ENCODE data around the gene MED27. TPM values are rescaled to one million over a fixed set of nuclear protein-coding genes. Genes with fewer than 3 reads are reported as not detected.
A peak's percentile ranks its signal among the peaks of the same experiment; 100 is the strongest.

The MED27 gene
- total and polyA plus RNA-seq, 2 of the 13 experiments (the other 11 are each of a cell fraction or from before 2014, with no cell fraction given) = 16.9 to 19.0 TPM

DNA sequence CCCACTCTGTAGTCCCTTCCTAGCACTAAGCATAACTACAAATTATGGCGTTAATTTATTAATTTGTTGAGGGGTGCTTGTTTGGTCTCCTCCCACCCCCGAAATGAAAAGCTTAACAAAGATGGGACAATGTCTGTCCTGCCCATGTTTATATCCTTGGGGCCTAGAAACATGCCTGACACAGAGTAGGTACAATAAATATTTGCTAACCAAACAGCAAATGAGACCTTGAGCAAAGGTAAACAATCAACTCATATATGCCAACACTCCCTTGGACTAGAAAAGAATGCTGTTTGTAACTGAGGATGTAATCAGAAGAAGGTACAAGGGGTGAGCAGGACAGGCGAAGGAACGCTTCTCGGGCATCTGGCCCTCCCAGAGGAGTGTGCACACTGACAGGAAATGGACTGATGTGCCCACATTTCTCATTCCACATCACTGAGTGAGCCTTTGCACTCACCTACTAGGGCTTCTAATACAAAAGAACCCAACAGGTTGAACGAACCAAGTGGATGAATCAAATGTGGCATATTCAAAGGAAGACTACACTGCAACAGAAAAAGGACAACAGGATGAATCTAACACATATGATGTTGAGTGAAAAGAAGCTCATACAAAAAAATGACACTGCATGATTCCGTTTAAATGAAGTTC, 66.8 kb downstream of the MED27 start (continued):
- TF ChIP-seq, protein P1, sequence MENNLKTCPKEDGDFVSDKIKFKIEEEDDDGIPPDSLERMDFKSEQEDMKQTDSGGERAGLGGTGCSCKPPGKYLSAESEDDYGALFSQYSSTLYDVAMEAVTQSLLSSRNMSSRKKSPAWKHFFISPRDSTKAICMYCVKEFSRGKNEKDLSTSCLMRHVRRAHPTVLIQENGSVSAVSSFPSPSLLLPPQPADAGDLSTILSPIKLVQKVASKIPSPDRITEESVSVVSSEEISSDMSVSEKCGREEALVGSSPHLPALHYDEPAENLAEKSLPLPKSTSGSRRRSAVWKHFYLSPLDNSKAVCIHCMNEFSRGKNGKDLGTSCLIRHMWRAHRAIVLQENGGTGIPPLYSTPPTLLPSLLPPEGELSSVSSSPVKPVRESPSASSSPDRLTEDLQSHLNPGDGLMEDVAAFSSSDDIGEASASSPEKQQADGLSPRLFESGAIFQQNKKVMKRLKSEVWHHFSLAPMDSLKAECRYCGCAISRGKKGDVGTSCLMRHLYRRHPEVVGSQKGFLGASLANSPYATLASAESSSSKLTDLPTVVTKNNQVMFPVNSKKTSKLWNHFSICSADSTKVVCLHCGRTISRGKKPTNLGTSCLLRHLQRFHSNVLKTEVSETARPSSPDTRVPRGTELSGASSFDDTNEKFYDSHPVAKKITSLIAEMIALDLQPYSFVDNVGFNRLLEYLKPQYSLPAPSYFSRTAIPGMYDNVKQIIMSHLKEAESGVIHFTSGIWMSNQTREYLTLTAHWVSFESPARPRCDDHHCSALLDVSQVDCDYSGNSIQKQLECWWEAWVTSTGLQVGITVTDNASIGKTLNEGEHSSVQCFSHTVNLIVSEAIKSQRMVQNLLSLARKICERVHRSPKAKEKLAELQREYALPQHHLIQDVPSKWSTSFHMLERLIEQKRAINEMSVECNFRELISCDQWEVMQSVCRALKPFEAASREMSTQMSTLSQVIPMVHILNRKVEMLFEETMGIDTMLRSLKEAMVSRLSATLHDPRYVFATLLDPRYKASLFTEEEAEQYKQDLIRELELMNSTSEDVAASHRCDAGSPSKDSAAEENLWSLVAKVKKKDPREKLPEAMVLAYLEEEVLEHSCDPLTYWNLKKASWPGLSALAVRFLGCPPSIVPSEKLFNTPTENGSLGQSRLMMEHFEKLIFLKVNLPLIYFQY (CRISPR knock-in tag; IDR thresholded peaks at IDR 0.05; ENCODE audit: borderline replicate concordance) = no peak
- TF ChIP-seq GATAD2A (CRISPR knock-in tag; IDR thresholded peaks at IDR 0.05) (peak; percentile 87), ZNF713 (CRISPR knock-in tag; IDR thresholded peaks at IDR 0.05) (no peak), ZNF549 (CRISPR knock-in tag; IDR thresholded peaks at IDR 0.05) (no peak), ZNF484 (CRISPR knock-in tag; IDR thresholded peaks at IDR 0.05; ENCODE audit: borderline replicate concordance, low read depth) (no peak), ZNF674 (CRISPR knock-in tag; IDR thresholded peaks at IDR 0.05; ENCODE audit: low read depth) (no peak), FOXP1 (IDR thresholded peaks at IDR 0.05) (0 out of 2 replicates have a peak, but pooled peaks have one; percentile 37), FOXP1 (CRISPR knock-in tag; IDR thresholded peaks at IDR 0.05) (peak; percentile 91), ZNF83 (CRISPR knock-in tag; IDR thresholded peaks at IDR 0.05; ENCODE audit: borderline replicate concordance) (no peak), AGO1 (IDR thresholded peaks at IDR 0.05; ENCODE audit: low read depth, low read length, poor library complexity, severe bottlenecking) (no peak), THAP11 (CRISPR knock-in tag; IDR thresholded peaks at IDR 0.05) (no peak), ZNF773 (CRISPR knock-in tag; IDR thresholded peaks at IDR 0.05; ENCODE audit: borderline replicate concordance) (no peak), ZNF552 (CRISPR knock-in tag; IDR thresholded peaks at IDR 0.05; ENCODE audit: borderline replicate concordance) (no peak), CBFB (CRISPR knock-in tag; IDR thresholded peaks at IDR 0.05) (no peak), ZNF263 (CRISPR knock-in tag; IDR thresholded peaks at IDR 0.05) (no peak), ZNF468 (CRISPR knock-in tag; IDR thresholded peaks at IDR 0.05) (no peak), NFRKB (IDR thresholded peaks at IDR 0.05) (no peak), FOXK1 (CRISPR knock-in tag; IDR thresholded peaks at IDR 0.05; ENCODE audit: borderline replicate concordance, low read depth) (peak; percentile 57; the same call in 1 of the 2 replicates), GTF2F1 (IDR thresholded peaks at IDR 0.05; ENCODE audit: low read length) (no peak), CBX5 (CRISPR knock-in tag; IDR thresholded peaks at IDR 0.05; ENCODE audit: borderline replicate concordance) (no peak), BCL6 (CRISPR knock-in tag; IDR thresholded peaks at IDR 0.05) (peak; percentile 67; the same call in 1 of the 2 replicates), ZNF782 (CRISPR knock-in tag; IDR thresholded peaks at IDR 0.05; ENCODE audit: borderline replicate concordance) (no peak), ZNF326 (CRISPR knock-in tag; IDR thresholded peaks at IDR 0.05; ENCODE audit: borderline replicate concordance) (no peak)
- TF ChIP-seq, protein P2, sequence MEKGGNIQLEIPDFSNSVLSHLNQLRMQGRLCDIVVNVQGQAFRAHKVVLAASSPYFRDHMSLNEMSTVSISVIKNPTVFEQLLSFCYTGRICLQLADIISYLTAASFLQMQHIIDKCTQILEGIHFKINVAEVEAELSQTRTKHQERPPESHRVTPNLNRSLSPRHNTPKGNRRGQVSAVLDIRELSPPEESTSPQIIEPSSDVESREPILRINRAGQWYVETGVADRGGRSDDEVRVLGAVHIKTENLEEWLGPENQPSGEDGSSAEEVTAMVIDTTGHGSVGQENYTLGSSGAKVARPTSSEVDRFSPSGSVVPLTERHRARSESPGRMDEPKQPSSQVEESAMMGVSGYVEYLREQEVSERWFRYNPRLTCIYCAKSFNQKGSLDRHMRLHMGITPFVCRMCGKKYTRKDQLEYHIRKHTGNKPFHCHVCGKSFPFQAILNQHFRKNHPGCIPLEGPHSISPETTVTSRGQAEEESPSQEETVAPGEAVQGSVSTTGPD (CRISPR knock-in tag; IDR thresholded peaks at IDR 0.05) = no peak
- TF ChIP-seq, protein P3, sequence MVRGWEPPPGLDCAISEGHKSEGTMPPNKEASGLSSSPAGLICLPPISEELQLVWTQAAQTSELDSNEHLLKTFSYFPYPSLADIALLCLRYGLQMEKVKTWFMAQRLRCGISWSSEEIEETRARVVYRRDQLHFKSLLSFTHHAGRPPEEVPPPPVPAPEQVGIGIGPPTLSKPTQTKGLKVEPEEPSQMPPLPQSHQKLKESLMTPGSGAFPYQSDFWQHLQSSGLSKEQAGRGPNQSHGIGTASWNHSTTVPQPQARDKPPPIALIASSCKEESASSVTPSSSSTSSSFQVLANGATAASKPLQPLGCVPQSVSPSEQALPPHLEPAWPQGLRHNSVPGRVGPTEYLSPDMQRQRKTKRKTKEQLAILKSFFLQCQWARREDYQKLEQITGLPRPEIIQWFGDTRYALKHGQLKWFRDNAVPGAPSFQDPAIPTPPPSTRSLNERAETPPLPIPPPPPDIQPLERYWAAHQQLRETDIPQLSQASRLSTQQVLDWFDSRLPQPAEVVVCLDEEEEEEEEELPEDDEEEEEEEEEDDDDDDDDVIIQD (CRISPR knock-in tag; IDR thresholded peaks at IDR 0.05; ENCODE audit: low read depth) = peak; percentile 52; the same call in 1 of the 2 replicates
- TF ChIP-seq, protein P4, sequence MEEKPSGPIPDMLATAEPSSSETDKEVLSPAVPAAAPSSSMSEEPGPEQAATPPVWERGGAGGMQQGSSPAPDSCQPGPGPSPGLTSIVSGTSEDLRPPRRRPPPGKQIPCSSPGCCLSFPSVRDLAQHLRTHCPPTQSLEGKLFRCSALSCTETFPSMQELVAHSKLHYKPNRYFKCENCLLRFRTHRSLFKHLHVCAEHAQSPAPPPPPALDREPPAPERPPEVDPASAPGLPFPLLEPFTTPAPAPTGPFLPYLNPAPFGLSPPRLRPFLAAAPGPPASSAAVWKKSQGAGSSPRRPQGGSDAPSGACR (CRISPR knock-in tag; IDR thresholded peaks at IDR 0.05) = no peak
